Upper lobe of right lung (tissue), 1 donor: Measurements from ENCODE around the gene CCDC6. TPM values are rescaled to one million over a fixed set of nuclear protein-coding genes. Genes with fewer than 3 reads are reported as not detected.

Source experiments
- ATAC-seq: fragments of 200-7000 bp; cut with Tn5 transposase; one replicate; pipeline ENCODE4 v1.9.1; 2020; ENCODE audit warnings: mild to moderate bottlenecking, moderate library complexity
- DNase-seq: peaks from one replicate; pipeline ENCODE4 v3.0.0-alpha.2; 2020
- H3K27ac ChIP-seq: fragments of 200-600 bp; one replicate; pipeline ENCODE4 v1.8.0; 2022
- H3K27me3 ChIP-seq: fragments of 200-600 bp; one replicate; pipeline ENCODE4 v1.8.0; 2022; ENCODE audit warnings: mild to moderate bottlenecking
- H3K36me3 ChIP-seq: fragments of 200-600 bp; one replicate; pipeline ENCODE4 v1.8.0; 2022
- H3K4me1 ChIP-seq: fragments of 200-600 bp; one replicate; pipeline ENCODE4 v1.8.0; 2022
- H3K4me3 ChIP-seq: fragments of 200-600 bp; one replicate; pipeline ENCODE4 v1.8.0; 2022; ENCODE audit warnings: mild to moderate bottlenecking
- H3K9me3 ChIP-seq: fragments of 200-600 bp; one replicate; pipeline ENCODE4 v1.8.0; 2022
- intact Hi-C: fragments of 100-400 bp; cut with DNase I; formaldehyde crosslinking; loops from one replicate; pipeline ENCODE4 v1.11.0; 2022
- total RNA-seq: library from RNA; stranded (reverse); fragmentation: NEBNext Ultra II Directional; extraction: Animal tissue kit (Norgen Biotek cat#: 25700); gene quantifications from one replicate; pipeline ENCODE4 v1.2.1, GENCODE V29; 2021
- TF ChIP-seq, protein P1 (sequence below): fragments of 200-600 bp; IDR thresholded peaks from one replicate; pipeline ENCODE4 v1.8.0; 2022; ENCODE audit warnings: antibody characterized with exemption
- donor health status: DM: no; HTN: yes; CAD: no; lungs with severe emphysema.

CCDC6 gene
- total RNA-seq, 1 donor from 2014 or later = 55.7 TPM

DNA sequence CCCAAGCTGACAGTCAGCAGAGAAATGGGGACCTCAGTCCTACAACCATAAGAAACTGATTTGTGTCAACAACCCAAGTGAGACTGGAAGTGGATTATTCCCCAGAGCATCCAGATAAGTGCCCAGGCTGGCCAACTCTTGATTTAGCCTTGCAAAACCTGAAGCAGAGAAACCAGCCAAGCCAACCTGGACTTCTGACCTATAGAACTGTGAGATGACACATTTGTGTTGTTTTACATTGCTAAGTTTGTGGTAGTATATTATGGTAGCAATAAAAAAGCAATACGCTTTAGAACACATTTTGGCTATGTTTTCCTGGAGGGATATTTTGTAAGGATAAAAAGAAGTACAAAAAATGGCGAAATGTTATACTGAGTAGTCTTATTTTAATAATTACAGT is 19.7 kb upstream of the CCDC6 start:
- intact Hi-C loops = no loop called here

DNA sequence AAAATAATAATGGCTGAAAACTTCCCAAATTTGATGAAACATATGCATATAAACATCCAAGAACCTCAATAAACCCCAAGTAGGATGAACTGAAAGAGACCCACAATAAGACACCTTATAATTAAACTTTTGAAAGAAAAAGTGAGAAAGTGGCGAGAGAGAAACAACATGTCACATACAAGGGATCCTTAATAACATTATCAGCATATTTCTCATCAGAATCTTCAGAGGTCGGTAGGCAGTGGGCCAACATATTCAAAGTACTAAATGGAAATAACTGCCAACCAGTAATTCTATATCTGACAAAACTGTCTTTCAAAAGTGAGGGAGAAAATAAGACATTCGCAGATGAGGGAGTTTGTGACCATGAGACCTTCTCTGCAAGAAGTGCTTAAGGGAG is 16.6 kb upstream of the CCDC6 start:
- intact Hi-C loops = no loop called here
- TF ChIP-seq, protein P1, sequence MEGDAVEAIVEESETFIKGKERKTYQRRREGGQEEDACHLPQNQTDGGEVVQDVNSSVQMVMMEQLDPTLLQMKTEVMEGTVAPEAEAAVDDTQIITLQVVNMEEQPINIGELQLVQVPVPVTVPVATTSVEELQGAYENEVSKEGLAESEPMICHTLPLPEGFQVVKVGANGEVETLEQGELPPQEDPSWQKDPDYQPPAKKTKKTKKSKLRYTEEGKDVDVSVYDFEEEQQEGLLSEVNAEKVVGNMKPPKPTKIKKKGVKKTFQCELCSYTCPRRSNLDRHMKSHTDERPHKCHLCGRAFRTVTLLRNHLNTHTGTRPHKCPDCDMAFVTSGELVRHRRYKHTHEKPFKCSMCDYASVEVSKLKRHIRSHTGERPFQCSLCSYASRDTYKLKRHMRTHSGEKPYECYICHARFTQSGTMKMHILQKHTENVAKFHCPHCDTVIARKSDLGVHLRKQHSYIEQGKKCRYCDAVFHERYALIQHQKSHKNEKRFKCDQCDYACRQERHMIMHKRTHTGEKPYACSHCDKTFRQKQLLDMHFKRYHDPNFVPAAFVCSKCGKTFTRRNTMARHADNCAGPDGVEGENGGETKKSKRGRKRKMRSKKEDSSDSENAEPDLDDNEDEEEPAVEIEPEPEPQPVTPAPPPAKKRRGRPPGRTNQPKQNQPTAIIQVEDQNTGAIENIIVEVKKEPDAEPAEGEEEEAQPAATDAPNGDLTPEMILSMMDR = no peak
- Histone ChIP-seq H3K27me3 (no peaks in the 10 kb centered on the region), H3K4me1 (no peaks in the 10 kb centered on the region), H3K9me3 (no peaks in the 10 kb centered on the region), H3K27ac (no peak overlapping the region), H3K4me3 (no peak overlapping the region), H3K36me3 (no peaks in the 10 kb centered on the region)
- ATAC-seq (no peak), DNase-seq (no peak)

More for the DNA sequence above, 19.7 kb upstream of the CCDC6 start:
- H3K36me3 ChIP-seq = no peaks in the 10 kb centered on the region
- TF ChIP-seq, protein P1 = no peak
- no peak for DNase-seq
- H3K4me3 ChIP-seq = no peak overlapping the region
- H3K9me3 ChIP-seq = no peaks in the 10 kb centered on the region
- no peaks in the 10 kb centered on the region for H3K27me3 ChIP-seq
- H3K4me1 ChIP-seq = no peaks in the 10 kb centered on the region
- H3K27ac ChIP-seq = no peak overlapping the region
- ATAC-seq = no peak

DNA sequence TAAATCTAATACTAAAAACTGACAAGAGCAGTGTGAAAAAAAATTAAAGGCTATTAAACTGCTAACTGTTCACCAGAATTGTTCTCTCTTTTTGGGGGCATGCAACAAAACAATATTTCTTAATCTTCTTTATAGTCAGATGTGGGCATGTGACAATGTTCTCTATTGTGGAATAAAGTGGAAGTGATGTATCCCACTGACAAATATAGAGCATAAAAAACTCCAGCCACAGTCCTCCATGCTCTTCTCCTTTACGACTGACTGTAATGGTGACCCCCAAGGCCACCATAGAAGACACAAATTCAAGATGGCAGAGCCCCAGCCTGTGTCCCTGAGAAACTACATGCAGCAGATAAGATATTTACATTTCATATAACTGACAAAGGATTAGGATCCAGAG is 11.6 kb upstream of the CCDC6 start:
- H3K36me3 ChIP-seq = no peaks in the 10 kb centered on the region
- H3K4me1 ChIP-seq = no peaks in the 10 kb centered on the region
- ATAC-seq (peak; percentile 64), DNase-seq (no peak)
- TF ChIP-seq, protein P1 = no peak
- H3K27ac ChIP-seq = no peak overlapping the region
- intact Hi-C loops = no loop called here
- no peak overlapping the region for H3K4me3 ChIP-seq
- no peaks in the 10 kb centered on the region for H3K27me3 ChIP-seq
- H3K9me3 ChIP-seq = peaks cover 8% of the 10 kb centered on the region

DNA sequence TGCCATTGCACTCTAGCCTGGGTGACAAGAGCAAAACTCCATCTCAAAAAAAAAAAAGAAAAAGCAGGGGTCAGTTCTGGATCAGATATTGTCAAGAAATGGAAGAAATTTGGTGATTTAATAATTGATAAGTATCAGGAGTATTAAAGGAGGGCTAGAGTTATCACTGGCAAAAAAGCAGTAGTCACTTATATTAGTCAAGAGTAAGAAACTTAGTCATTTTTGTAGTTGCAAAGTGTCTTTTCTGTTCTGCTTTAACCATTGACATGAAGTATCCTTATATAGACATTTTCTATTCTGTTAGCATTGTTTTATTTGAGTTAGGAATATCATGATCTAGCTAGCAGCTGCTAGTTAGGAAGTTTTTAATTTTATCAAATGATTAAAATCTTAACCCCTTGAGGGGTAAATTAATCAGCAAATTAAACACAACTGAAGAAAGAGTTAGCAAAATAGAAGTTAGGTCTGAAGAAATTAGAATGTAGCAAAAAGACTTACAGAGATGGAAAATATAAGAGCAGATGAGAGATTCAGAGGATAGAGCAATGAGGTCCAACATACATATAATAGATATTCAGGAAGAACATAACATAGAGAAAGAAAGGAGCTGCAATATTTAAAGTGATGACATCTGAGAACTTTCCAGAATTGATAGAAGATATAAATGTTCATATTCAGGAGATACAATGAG is 7.3 kb upstream of the CCDC6 start:
- DNase-seq = no peak
- intact Hi-C loops = no loop called here
- no peaks in the 10 kb centered on the region for H3K36me3 ChIP-seq
- no peaks in the 10 kb centered on the region for H3K27me3 ChIP-seq
- TF ChIP-seq, protein P1 = no peak
- H3K9me3 ChIP-seq = peaks cover 8% of the 10 kb centered on the region
- H3K4me3 ChIP-seq = no peak overlapping the region
- no peak for ATAC-seq
- H3K4me1 ChIP-seq = peaks cover 5% of the 10 kb centered on the region
- H3K27ac ChIP-seq = no peak overlapping the region

DNA sequence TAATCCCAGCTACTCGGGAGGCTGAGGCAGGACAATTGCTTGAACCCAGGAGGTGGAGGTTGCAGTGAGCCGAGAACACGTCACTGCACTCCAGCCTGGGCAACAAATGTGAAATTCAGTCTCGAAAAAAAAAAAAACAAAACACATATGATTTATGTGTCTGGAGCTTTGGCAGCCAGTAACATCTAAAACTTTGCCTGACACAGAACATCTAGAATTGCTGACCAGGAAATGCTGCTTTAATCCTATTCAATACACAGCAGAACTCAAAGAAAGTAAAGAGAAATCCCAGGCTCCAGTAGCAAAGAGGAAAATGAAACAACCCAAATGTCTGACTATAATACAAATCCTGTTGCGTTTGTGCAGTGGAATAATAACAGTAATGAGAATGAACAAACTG is 4.5 kb upstream of the CCDC6 start:
- Histone ChIP-seq H3K9me3 (peaks cover 8% of the 10 kb centered on the region), H3K4me1 (peaks cover 17% of the 10 kb centered on the region), H3K36me3 (no peaks in the 10 kb centered on the region), H3K27me3 (no peaks in the 10 kb centered on the region), H3K4me3 (no peak overlapping the region), H3K27ac (no peak overlapping the region)
- TF ChIP-seq, protein P1 = no peak
- DNase-seq (no peak), ATAC-seq (no peak)
- intact Hi-C loops = no loop called here

DNA sequence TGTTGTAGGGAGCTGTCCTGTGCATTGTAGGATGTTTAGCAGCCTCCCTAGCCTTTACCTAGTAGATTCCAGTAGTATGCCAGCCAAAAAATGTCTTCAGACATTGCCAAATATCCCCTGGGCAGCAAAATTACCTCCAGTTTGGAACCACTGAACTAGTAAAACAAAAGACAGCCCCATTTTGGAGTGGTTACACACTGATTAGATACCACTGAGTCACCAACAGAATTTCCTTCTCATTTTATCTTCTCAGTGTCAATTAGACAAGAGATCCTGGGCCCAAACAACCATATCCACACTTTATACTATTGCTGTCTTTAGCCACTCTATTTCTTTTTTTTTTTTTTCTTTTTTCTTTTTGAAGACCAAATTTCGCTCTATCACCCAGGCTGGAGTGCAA is 3.5 kb upstream of the CCDC6 start:
- intact Hi-C loops = no loop called here
- Histone ChIP-seq H3K27me3 (no peaks in the 10 kb centered on the region), H3K36me3 (no peaks in the 10 kb centered on the region), H3K4me3 (no peak overlapping the region), H3K4me1 (peaks cover 19% of the 10 kb centered on the region), H3K27ac (no peak overlapping the region), H3K9me3 (peaks cover 8% of the 10 kb centered on the region)
- DNase-seq (no peak), ATAC-seq (no peak)
- TF ChIP-seq, protein P1 = no peak
